ENCODE measurements around the gene MISP. TPM values are rescaled to one million over a fixed set of nuclear protein-coding genes. Genes with fewer than 3 reads are reported as not detected.

Gene MISP
- total and polyA plus RNA-seq, 9 of the 15 experiments (the other 6 are each of a cell fraction or from before 2014, with no cell fraction given), result 0.04 to 0.29 (median 0.05) TPM; not detected in 5

- TF ChIP-seq, protein P1, sequence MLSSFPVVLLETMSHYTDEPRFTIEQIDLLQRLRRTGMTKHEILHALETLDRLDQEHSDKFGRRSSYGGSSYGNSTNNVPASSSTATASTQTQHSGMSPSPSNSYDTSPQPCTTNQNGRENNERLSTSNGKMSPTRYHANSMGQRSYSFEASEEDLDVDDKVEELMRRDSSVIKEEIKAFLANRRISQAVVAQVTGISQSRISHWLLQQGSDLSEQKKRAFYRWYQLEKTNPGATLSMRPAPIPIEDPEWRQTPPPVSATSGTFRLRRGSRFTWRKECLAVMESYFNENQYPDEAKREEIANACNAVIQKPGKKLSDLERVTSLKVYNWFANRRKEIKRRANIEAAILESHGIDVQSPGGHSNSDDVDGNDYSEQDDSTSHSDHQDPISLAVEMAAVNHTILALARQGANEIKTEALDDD (IDR thresholded peaks at IDR 0.05), result no peak
- TF ChIP-seq ZNF398 (CRISPR knock-in tag; IDR thresholded peaks at IDR 0.05) (no peak), ZNF133 (CRISPR knock-in tag; IDR thresholded peaks at IDR 0.05) (no peak), RBM39 (optimal IDR thresholded peaks at IDR 0.05; ENCODE audit: low read depth, low read length) (no peak), FOXA3 (CRISPR knock-in tag; conservative IDR thresholded peaks at IDR 0.05 in 1 of 2, IDR thresholded peaks at IDR 0.05 in 1 of 2) (peak in 1 of 2 experiments; percentile 51; a peak in 1 of 4 replicates), ZNF696 (CRISPR knock-in tag; conservative IDR thresholded peaks at IDR 0.05) (no peak), DLX4 (CRISPR knock-in tag; IDR thresholded peaks at IDR 0.05) (no peak), PCBP2 (IDR thresholded peaks at IDR 0.05; ENCODE audit: low read depth, low read length, poor library complexity, severe bottlenecking) (no peak), KAT7 (CRISPR knock-in tag; IDR thresholded peaks at IDR 0.05; ENCODE audit: borderline replicate concordance) (0 out of 2 replicates have a peak, but pooled peaks have one; percentile 50), MTA3 (IDR thresholded peaks at IDR 0.05; ENCODE audit: borderline replicate concordance) (peak; percentile 24; the same call in 1 of the 2 replicates), NFE2L1 (tag; IDR thresholded peaks at IDR 0.05; ENCODE audit: borderline replicate concordance, low read depth) (no peak), MAX (CRISPR knock-in tag; IDR thresholded peaks at IDR 0.05) (no peak), MITF (IDR thresholded peaks at IDR 0.05) (no peak), ZNF445 (CRISPR knock-in tag; IDR thresholded peaks at IDR 0.05; ENCODE audit: low read depth) (no peak)
- TF ChIP-seq, protein P2, sequence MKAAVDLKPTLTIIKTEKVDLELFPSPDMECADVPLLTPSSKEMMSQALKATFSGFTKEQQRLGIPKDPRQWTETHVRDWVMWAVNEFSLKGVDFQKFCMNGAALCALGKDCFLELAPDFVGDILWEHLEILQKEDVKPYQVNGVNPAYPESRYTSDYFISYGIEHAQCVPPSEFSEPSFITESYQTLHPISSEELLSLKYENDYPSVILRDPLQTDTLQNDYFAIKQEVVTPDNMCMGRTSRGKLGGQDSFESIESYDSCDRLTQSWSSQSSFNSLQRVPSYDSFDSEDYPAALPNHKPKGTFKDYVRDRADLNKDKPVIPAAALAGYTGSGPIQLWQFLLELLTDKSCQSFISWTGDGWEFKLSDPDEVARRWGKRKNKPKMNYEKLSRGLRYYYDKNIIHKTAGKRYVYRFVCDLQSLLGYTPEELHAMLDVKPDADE (conservative IDR thresholded peaks at IDR 0.05; ENCODE audit: control insufficient read depth, low read depth, low read length), result 0 out of 2 replicates have a peak, but pooled peaks have one; percentile 57
- TF ChIP-seq, protein P3, sequence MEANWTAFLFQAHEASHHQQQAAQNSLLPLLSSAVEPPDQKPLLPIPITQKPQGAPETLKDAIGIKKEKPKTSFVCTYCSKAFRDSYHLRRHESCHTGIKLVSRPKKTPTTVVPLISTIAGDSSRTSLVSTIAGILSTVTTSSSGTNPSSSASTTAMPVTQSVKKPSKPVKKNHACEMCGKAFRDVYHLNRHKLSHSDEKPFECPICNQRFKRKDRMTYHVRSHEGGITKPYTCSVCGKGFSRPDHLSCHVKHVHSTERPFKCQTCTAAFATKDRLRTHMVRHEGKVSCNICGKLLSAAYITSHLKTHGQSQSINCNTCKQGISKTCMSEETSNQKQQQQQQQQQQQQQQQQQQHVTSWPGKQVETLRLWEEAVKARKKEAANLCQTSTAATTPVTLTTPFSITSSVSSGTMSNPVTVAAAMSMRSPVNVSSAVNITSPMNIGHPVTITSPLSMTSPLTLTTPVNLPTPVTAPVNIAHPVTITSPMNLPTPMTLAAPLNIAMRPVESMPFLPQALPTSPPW (CRISPR knock-in tag; IDR thresholded peaks at IDR 0.05), result 0 out of 2 replicates have a peak, but pooled peaks have one; percentile 15
These were observed 49.6 kb downstream of the MISP start (continued) for GRCh38 chr19:800360-801029.
